AG08395 (cell line): ENCODE measurements around the gene MAB21L1.

Experiments used
- DNase-seq: peaks from one replicate; pipeline ENCODE4 v3.0.0; 2012; ENCODE audit warnings: mixed read lengths, low spot score

Gene MAB21L1

DNA sequence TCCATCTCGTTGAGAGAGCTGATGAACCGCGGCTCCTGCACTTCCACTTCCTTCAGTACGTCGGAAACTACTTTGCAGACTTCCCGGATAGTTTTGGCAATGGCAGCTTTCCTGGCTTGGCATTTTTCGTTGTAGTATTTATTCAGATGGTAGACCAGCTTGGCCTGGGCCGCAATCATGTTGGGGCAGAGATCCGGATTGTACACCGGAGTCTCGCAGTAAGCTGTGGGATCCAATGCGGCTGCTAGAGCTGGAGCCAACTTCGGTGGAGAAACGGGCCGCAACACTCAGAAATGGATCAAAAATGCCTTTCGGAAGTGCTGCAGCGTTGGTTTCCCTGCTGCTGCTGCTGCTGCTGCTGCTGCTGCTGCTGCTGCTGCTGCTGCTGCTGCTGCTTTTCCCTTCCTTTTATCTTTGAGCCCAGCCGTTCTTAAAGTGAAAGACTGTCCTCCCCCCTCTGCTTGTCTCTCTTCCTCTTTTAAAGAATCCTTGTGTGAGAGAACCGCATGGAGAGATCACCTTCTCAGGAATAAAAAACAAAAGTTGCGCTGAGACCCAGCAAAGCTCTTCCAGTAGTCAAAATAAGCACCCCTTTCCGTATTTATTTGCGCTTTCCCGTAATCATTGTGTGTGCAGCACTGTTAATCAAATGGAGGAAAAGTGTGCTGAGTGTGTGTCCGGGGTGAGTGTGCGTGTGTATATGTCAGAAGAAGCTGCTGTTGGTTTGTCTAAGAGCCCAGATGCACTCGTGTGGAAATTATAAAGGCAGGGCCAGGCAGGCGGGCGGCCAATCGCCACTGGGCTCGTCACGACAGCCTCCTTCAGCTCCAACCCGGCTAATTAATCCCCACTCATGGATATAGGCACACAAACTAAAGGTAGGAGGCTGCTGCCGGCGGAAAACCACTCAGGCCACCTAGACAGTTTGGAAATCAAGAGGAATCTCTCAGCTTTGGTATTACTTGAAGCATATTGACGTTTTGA, at the start of gene MAB21L1:
TSS of gene MAB21L1 (minus strand) at position 730 of the 984 bp plus-strand sequence. CDS start at position 179, 551 bp downstream.
- peak; percentile 90 for DNase-seq

GRCh38 chr13:35524171-35524570, 47.7 kb upstream of the MAB21L1 start:
- DNase-seq: no peak

- DNase-seq: no peak
Measured at GRCh38 chr13:35518337-35518946, 42.0 kb upstream of the MAB21L1 start.

- DNase-seq: no peak
Measured at GRCh38 chr13:35514801-35515502, 38.5 kb upstream of the MAB21L1 start.

DNA sequence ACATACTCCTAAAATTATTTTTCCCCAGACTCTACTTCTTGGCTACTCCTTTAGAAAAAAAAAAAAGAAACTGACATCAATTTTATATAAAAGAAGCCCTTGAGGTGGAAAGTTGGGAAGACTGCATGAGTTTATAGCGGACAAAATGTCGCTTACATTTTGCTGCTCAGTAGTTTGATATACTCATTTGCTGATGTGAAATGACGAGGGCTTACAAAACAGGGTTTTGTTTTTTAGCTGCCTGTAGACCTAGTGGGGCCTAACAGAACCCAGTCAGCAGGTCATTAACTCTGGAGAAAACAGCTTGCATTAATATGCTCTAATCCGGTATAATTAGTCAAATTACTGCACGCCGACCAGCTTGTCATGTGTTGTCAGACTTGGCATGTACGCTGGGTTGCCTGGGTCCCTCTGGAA, 37.6 kb upstream of the MAB21L1 start:
- DNase-seq: no peak

GRCh38 chr13:35512271-35512920, 35.9 kb upstream of the MAB21L1 start:
- peak; percentile 94 for DNase-seq

- DNase-seq: no peak
Measured at GRCh38 chr13:35502456-35502855, 26.0 kb upstream of the MAB21L1 start.

DNA sequence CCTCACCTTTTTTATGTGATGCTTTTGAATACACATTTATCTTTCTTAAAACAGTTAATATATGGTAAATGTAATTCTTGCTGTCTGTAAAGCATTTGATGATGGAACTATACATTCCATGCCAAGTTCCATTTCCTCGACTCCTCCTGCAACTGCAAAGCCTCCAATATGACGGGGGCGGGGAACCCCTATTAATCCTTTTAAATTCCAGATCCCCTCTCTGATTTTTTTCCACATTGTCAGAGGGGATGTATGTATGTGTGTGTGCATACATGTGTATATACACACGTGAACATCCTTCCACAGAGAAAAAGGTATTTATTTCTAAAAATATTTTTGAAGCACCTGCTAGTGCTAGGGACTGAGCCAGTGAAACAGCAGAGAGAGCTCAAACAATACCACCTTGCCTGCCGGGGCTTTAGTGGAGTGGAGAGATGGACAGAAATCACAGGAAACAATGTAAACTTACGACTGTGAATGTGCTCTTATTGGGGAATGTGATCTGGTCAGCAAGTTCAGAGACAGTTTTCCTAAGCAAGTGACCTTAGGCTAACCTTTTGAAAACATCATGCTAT, 25.3 kb upstream of the MAB21L1 start:
- no peak for DNase-seq

DNA sequence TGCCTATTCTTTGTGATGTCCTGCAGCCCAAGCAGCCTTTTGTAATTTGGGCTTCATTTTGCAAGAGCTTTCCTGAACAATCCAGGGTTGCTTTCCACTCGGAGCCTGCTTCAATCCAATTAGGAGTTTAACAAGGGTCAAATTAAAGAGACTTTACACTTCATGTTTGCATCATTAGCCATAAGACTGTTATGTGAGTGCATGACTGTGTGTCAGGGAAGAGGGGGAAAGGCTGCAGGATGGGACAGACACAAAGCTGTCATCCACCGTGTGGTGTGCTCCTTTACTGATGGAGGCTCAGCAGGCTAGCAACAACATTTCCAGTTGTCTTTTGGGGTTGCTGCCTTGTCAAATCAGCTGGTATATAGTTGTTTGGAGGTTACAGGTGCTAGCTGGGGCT, 23.7 kb upstream of the MAB21L1 start:
- no peak for DNase-seq

DNA sequence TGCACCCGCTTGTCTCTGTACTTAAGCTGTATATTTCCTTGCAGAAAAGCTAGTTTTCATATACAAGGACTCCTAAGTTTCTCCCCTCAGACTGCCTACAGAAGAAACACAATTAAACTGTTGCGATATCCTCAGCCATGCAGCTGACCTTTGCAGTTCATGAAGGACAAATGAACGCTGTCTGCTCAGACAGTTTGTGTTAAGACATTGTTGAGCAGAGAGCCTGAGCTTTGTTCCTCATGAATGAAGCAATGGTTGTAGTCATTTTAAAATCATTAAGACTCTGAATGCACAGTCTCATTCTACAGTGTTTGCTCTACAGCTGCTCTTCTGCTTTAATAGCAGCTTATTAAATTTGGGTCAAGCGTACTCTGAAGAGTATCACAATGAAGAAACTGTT, 23.2 kb upstream of the MAB21L1 start:
- DNase-seq: no peak

DNA sequence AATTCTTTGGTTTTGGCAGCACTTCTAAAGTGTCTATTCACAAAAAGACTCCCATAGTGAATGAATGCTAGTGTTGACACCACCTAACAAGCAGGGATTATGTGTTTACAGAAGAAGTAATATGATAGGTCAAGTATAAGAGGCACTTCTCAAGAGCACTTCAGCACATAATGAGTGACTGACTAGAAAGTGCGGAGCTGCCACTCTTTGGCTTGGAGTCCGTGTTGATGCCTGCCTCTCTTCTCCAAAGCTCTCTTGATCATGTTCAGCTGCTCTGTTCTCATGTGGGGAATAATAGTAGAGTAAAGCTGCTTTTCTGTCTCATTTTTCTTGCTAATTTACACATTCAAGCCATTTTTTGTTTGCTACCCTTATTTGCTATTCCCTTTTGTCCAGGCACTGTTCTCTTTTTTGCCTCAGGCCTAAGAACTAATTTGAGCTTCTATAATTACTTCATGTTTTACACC, 22.7 kb upstream of the MAB21L1 start:
- no peak for DNase-seq

GRCh38 chr13:35498231-35498630, 21.7 kb upstream of the MAB21L1 start:
- DNase-seq: no peak

- no peak for DNase-seq
Measured at GRCh38 chr13:35496761-35497386, 20.4 kb upstream of the MAB21L1 start.

GRCh38 chr13:35496006-35496405, 19.5 kb upstream of the MAB21L1 start:
- DNase-seq: no peak

GRCh38 chr13:35489050-35489449, 12.6 kb upstream of the MAB21L1 start:
- DNase-seq: no peak

GRCh38 chr13:35485424-35485823, 8.9 kb upstream of the MAB21L1 start:
- DNase-seq: no peak

- DNase-seq: no peak
Measured at GRCh38 chr13:35484384-35484783, 7.9 kb upstream of the MAB21L1 start.

DNA sequence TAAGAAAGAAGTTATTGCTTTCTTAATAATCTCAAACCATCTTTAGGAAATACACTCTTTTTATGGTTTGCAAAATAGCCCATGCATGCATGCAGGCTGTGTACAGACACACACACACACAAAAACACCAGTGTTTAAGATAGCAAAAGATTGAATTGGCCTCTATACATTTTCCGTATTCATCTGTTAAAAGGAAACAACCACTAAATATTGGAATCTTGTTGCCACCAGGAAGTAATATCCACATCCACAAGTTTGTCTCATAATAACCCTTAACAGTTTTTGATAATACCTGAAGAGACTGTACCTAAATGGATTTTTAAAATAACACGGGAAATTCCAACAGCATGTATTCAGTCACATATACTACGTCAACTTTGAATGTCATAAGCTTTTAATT, 7.3 kb upstream of the MAB21L1 start:
- DNase-seq: no peak

- DNase-seq: no peak
Measured at GRCh38 chr13:35482527-35482926, 6.0 kb upstream of the MAB21L1 start.

DNA sequence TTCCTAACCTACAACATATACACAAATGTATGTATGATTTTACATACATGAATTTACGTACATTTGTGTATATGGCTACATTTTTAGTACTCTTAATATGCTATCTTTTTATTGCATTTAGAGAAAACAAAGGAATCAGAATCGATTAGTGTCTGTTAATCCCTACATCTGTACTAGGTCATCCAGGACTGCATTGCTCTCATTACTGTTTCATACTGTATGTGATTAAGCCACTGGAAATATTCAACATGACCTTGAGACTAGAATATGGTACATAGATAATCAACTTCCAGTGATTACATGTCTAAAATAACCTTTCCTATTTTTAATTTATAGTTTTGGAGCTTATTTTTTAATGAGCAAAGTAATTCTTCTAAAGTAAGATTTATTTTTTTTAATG, 5.3 kb upstream of the MAB21L1 start:
- no peak for DNase-seq

DNA sequence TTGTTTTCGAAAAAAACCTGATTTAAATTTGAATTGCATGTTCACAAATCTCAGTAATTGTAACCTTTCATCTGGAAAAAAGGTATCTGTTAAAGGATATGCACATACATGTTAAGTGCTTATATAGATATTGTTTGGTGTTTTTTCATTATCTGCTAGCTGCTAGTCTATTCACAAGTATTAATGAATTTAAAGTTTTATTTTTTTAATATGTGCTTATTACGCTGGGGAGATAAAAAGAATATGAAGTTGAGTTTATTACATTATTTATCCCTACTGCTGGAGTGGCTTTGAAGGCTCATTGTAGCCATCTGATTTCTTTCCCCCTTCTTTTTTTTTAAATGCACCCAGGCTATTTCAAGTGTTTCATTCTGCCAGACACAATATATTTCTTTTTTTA, 3.9 kb upstream of the MAB21L1 start:
- DNase-seq: no peak
